Uterus (tissue), 2 donors: Measurements from ENCODE around the gene ACE.

Experiments
- POLR2A ChIP-seq, 2 donors: fragments of 450-650 bp; IDR thresholded peaks; one replicate each; pipeline ENCODE4 v1.6.1; 2016; ENCODE audit warnings: antibody characterized with exemption in 2 of 2, mild to moderate bottlenecking in 1 of 2, moderate library complexity in 1 of 2
- TF ChIP-seq, protein P1 (sequence below), 4 experiments: fragments of 200-600 bp in 2 of 4; fragments of 450-650 bp in 2 of 4; sonication (generic) in 2 of 4; IDR thresholded peaks; one replicate each; pipeline ENCODE4 v1.5.1; 2016 to 2019; ENCODE audit warnings: antibody characterized with exemption in 4 of 4, mild to moderate bottlenecking in 2 of 4, moderate library complexity in 1 of 4

DNA sequence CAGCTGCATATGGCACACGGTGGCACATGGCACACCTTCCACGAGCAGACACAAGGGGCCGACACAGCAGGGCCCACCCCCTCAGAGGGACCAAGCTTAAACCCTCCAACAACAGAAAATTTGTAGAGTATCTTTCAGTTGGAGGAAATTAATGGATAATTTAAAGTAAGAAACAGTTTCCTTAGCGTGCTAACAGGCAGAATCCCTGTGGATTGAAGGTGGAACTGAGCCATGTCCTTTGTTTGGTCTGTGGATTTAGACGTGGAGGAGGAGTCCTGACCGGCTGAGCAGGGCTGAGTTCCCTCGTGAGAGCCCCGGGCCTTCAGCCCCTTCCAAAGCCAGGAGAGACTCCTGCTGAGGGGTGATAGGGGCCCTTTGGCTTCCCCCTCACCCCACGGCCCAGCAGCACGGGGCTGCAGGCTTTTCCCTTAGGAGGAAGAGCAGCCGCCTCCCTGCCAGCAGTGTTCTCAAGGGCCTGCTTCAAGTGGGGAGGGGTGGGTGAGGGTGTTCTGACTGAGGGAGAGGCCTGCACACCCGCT, 29.3 kb upstream of the ACE start:
- TF ChIP-seq, protein P1, sequence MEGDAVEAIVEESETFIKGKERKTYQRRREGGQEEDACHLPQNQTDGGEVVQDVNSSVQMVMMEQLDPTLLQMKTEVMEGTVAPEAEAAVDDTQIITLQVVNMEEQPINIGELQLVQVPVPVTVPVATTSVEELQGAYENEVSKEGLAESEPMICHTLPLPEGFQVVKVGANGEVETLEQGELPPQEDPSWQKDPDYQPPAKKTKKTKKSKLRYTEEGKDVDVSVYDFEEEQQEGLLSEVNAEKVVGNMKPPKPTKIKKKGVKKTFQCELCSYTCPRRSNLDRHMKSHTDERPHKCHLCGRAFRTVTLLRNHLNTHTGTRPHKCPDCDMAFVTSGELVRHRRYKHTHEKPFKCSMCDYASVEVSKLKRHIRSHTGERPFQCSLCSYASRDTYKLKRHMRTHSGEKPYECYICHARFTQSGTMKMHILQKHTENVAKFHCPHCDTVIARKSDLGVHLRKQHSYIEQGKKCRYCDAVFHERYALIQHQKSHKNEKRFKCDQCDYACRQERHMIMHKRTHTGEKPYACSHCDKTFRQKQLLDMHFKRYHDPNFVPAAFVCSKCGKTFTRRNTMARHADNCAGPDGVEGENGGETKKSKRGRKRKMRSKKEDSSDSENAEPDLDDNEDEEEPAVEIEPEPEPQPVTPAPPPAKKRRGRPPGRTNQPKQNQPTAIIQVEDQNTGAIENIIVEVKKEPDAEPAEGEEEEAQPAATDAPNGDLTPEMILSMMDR (IDR thresholded peaks at IDR 0.05): no peak
- no peak for TF ChIP-seq POLR2A (IDR thresholded peaks at IDR 0.05)
